ENCODE results near the gene ZNF236.

Gene ZNF236

DNA sequence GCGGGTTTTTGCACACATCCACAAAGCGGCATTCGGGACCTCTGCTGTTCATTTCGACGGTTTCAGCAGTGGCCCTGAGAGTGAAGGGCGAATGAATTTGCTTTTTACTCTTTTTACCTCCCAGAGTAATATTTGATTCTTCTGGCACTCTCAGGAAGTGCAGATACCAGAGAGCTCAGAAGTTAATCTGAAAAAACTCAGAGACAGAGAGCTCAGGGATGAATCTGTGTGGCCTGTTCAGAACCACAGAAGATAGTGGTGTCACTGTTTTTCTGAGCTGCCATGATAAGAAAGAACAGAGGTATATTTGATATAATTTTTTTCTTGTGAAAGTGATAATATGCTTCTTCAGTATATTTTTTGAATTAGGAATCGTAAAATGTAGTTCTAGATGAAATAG lies 181.0 kb downstream of the ZNF236 start:
- in situ Hi-C loops (cut with MboI; ENCODE audit: low sequenced_read_pairs, unreplicated experiment), result no loop called here
- TF ChIP-seq, protein P1, sequence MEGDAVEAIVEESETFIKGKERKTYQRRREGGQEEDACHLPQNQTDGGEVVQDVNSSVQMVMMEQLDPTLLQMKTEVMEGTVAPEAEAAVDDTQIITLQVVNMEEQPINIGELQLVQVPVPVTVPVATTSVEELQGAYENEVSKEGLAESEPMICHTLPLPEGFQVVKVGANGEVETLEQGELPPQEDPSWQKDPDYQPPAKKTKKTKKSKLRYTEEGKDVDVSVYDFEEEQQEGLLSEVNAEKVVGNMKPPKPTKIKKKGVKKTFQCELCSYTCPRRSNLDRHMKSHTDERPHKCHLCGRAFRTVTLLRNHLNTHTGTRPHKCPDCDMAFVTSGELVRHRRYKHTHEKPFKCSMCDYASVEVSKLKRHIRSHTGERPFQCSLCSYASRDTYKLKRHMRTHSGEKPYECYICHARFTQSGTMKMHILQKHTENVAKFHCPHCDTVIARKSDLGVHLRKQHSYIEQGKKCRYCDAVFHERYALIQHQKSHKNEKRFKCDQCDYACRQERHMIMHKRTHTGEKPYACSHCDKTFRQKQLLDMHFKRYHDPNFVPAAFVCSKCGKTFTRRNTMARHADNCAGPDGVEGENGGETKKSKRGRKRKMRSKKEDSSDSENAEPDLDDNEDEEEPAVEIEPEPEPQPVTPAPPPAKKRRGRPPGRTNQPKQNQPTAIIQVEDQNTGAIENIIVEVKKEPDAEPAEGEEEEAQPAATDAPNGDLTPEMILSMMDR (IDR thresholded peaks at IDR 0.05; ENCODE audit: borderline replicate concordance, control extremely low read depth, extremely low read depth, insufficient read depth, missing control alignments), result no peak
- DNase-seq (ENCODE audit: low spot score), result no peak

DNA sequence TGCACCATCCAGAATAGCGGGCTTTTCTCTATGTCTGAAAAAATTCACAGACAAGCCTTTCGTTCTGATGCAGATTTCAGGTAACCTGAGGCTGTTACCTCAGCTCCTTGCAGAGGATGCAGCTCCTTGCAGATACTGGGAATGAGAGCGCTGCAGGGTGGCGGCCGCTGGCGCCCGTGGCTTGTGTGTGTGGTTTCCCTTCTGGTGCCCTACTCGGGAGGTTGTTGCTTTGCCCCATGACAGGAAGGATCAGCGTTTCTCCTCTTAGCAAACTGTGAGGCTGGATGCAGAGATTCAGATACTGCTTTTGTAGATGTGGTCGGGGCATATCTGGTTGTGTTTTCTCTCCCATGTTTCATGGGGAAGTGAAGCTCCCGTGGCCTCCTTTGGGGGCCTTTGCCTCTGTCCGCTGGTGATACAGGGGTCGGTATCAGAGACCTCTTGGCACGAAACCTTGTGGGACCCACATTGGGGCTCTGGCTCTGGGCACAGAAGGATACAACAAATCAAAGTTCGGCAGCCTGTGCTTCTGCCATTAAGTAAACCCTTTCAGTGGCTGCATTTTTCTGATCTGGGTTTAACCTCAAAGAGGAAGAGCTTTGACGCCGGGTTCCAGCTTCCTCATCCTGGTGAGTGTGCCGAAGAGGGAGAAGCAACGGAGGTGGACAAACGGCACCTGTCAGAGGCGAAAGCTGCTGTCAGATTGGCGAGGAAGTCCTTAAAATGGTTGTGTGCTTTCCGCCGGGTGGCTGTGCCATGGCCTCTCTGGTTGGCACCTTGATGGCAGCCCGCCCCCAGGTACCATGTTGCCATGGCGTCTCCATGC lies 182.4 kb downstream of the ZNF236 start:
- in situ Hi-C loops (cut with MboI; ENCODE audit: low sequenced_read_pairs, unreplicated experiment), result no loop called here
- no peak for DNase-seq (ENCODE audit: low spot score)
- TF ChIP-seq, protein P1 (IDR thresholded peaks at IDR 0.05; ENCODE audit: borderline replicate concordance, control extremely low read depth, extremely low read depth, insufficient read depth, missing control alignments), result no peak

DNA sequence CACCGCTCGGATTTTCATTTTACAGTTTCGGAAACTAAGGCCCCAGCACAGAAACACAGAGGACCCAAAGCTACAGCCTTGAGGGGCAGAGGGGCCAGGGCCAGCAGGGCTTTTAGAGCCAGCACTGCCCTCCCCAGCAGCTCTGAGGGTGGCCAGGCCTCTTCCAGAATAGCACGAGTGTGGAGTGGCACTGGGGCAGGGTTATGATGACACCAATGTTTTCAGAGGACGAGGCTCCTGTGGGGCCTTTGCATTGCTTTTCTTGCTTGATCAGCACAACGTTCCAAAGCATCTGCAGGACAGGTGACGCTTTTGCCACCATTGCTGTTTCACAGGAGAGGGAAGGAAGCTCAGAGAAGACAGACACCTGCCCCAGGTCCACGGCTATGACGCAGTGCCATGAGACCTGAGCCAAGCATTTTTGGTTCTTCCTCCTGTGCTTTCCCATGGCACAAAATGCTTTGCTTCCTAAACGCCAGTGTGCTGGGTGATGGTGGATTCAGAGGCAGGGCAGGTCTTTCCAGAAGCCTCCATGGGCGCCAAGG lies 183.4 kb downstream of the ZNF236 start:
- TF ChIP-seq, protein P1 (IDR thresholded peaks at IDR 0.05; ENCODE audit: borderline replicate concordance, control extremely low read depth, extremely low read depth, insufficient read depth, missing control alignments), result no peak
- DNase-seq (ENCODE audit: low spot score), result no peak
- in situ Hi-C loops (cut with MboI; ENCODE audit: low sequenced_read_pairs, unreplicated experiment), result no loop called here

DNA sequence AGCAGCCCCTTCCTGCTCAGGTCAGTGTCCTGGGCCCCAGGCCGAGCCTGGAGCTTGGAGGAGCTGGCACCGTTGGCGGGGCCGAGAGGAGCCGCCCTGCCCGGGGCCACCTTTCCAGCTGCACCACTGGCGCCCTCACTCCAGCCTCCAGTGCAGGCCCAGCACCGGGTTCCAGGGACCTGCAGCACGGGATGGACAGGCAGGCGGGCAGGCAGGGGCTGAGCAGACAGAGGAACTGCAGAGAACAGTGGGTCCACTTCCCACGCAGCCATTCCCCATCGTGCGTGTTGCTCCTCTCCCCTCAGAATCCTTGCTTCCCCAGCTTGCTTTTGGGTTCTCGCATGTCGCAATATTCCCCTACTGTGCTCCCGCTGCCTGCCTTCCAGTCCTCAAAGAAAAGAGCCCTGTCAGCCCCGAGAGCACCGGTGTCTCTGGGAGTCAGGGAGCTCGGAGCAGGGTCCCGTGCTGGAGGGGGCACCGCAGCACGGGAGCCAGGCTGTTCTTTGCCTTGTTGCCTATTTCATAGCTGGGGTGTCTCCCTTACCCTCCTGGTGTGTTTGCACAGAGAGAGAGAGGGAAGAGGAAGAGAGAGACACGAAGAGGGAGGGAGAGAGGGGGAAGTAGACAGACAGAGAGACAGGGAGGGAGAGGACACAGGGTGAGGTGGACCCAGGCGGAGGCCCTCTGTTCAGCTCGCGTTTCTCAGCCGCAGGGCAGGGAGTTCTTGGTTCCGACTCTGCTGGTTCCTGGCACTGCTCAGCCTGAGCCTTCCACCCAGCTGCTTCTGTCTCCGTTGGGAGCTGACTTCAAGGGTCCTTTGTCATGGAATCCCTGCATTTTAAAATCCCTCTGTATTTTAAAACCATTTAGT lies 184.2 kb downstream of the ZNF236 start:
- in situ Hi-C loops (cut with MboI; ENCODE audit: low sequenced_read_pairs, unreplicated experiment), result no loop called here
- no peak for DNase-seq (ENCODE audit: low spot score)

DNA sequence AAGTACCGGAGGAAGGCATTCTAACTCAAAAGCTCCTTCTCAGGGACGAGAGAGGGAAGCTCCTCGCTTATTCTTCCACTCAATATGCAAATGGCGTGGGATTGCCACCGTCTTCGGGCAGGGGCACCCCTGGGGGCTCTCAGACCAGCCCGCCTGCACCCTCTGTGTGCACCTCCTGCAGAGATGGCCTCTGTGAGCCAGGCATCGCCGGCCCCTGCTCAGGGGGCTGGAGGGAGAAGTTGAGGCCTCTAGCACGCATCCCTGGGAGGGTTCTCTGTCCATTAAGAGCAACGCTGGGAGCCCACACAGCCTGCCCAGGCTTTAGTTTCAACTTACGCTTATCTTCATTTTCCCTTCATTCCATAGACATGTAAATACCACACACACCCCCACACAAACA lies 184.9 kb downstream of the ZNF236 start:
- DNase-seq (ENCODE audit: low spot score), result no peak
- in situ Hi-C loops (cut with MboI; ENCODE audit: low sequenced_read_pairs, unreplicated experiment), result no loop called here

More for the DNA sequence above, 184.2 kb downstream of the ZNF236 start:
- TF ChIP-seq, protein P1 (IDR thresholded peaks at IDR 0.05; ENCODE audit: borderline replicate concordance, control extremely low read depth, extremely low read depth, insufficient read depth, missing control alignments), result no peak

DNA sequence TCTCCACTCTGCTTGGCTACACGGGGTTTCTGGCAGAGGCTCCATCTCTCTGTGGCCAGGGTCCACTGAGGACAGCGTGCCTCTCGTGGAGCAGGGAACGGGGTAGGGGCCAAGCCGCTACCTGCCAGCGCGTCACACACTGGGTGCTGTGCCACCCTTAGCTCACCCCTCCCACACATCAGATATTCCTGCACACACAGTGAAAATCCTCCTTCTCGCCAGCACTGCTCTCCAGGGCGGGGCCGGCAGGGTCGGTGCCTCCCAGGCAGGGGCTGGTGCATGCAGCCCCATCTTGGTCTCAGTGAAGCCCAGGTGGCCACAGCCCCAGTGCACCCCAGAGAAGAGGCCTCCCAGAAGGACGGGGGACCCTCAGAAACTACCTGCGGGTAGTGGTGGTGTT lies 185.6 kb downstream of the ZNF236 start:
- TF ChIP-seq, protein P1 (IDR thresholded peaks at IDR 0.05; ENCODE audit: borderline replicate concordance, control extremely low read depth, extremely low read depth, insufficient read depth, missing control alignments), result no peak
- in situ Hi-C loops (cut with MboI; ENCODE audit: low sequenced_read_pairs, unreplicated experiment), result no loop called here
- no peak for DNase-seq (ENCODE audit: low spot score)

More for the DNA sequence above, 184.9 kb downstream of the ZNF236 start:
- TF ChIP-seq, protein P1 (IDR thresholded peaks at IDR 0.05; ENCODE audit: borderline replicate concordance, control extremely low read depth, extremely low read depth, insufficient read depth, missing control alignments), result no peak

Data from GM13976 (cell line).